Activated naive CD4-positive, alpha-beta T cell treated with anti-CD3 and anti-CD28 coated beads, Interleukin-2, amount 50 U/mL, for 24 hours (primary cell): Measurements from ENCODE around the gene GPC3.

Source experiments
- H3K27ac Mint-ChIP-seq: one replicate; pipeline ENCODE4 v1.8.0; 2021; ENCODE audit warnings: mild to moderate bottlenecking, mixed read lengths
- H3K27me3 Mint-ChIP-seq: one replicate; pipeline ENCODE4 v1.8.0; 2021; ENCODE audit warnings: mixed read lengths
- H3K36me3 Mint-ChIP-seq: one replicate; pipeline ENCODE4 v1.8.0; 2021; ENCODE audit warnings: mixed read lengths
- H3K4me1 Mint-ChIP-seq: one replicate; pipeline ENCODE4 v1.8.0; 2021; ENCODE audit warnings: mixed read lengths
- H3K4me3 Mint-ChIP-seq: one replicate; pipeline ENCODE4 v1.8.0; 2021; ENCODE audit warnings: mild to moderate bottlenecking, mixed read lengths
- H3K9me3 Mint-ChIP-seq: one replicate; pipeline ENCODE4 v1.8.0; 2021; ENCODE audit warnings: mixed read lengths

The GPC3 gene

GRCh38 chrX:133550665-133551485, 434.5 kb downstream of the GPC3 start:
- Mint-ChIP-seq H3K27me3 (peaks cover 1% of the 10 kb centered on the region), H3K27ac (no peak overlapping the region), H3K36me3 (peaks cover 2% of the 10 kb centered on the region), H3K4me3 (no peak overlapping the region), H3K4me1 (no peaks in the 10 kb centered on the region), H3K9me3 (peaks cover 10% of the 10 kb centered on the region)

GRCh38 chrX:133549295-133549933, 436.0 kb downstream of the GPC3 start:
- Mint-ChIP-seq H3K4me3 (no peak overlapping the region), H3K4me1 (no peaks in the 10 kb centered on the region), H3K36me3 (no peaks in the 10 kb centered on the region), H3K27me3 (no peaks in the 10 kb centered on the region), H3K9me3 (peaks cover 4% of the 10 kb centered on the region), H3K27ac (no peak overlapping the region)

DNA sequence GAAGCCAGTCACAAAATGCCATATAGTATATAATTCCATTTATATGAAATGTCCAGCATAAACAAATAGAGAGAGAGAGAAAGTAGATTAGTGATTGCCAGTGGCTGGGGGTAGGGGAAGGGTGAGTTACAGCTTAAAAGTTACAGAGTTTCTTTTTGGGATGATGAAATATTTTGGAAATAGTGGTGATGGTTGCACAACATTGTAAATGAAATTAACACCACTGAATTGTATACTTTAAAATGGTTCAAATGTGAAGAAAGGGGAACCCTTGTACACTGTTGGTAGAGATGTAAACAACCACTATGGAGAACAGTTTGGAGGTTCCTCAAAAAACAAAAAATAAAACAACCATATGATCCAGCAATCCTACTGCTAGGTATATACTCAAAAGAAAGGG, 439.0 kb downstream of the GPC3 start:
- Mint-ChIP-seq H3K4me1 (no peaks in the 10 kb centered on the region), H3K9me3 (peaks cover 4% of the 10 kb centered on the region), H3K36me3 (no peaks in the 10 kb centered on the region), H3K27me3 (no peaks in the 10 kb centered on the region), H3K4me3 (no peak overlapping the region), H3K27ac (no peak overlapping the region)

DNA sequence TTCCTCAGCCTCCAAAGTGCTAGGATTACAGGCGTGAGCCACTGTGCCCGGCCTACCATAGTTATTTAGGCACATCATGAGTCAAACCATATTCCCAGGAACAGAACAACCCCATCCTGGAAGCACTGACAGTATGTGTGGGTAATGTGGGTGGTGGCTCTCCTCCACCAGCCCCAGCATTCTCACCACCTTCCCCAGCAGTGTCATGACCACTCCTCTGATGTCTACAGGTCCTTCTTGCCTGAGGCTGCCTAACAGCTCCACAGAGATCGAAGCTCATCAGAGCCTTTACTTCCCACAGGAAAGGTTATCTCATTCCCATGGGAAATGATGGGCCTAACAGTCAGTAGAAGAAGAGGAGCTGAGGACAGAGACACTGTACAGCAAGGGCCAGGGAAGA, 440.6 kb downstream of the GPC3 start:
- H3K27me3 Mint-ChIP-seq = no peaks in the 10 kb centered on the region
- peaks cover 4% of the 10 kb centered on the region for H3K9me3 Mint-ChIP-seq
- H3K4me1 Mint-ChIP-seq = no peaks in the 10 kb centered on the region
- H3K36me3 Mint-ChIP-seq = no peaks in the 10 kb centered on the region
- H3K4me3 Mint-ChIP-seq = no peak overlapping the region
- H3K27ac Mint-ChIP-seq = no peak overlapping the region

GRCh38 chrX:133544115-133544514, 441.3 kb downstream of the GPC3 start:
- Mint-ChIP-seq H3K9me3 (peaks cover 4% of the 10 kb centered on the region), H3K36me3 (no peaks in the 10 kb centered on the region), H3K27ac (no peak overlapping the region), H3K27me3 (no peaks in the 10 kb centered on the region), H3K4me3 (no peak overlapping the region), H3K4me1 (no peaks in the 10 kb centered on the region)

DNA sequence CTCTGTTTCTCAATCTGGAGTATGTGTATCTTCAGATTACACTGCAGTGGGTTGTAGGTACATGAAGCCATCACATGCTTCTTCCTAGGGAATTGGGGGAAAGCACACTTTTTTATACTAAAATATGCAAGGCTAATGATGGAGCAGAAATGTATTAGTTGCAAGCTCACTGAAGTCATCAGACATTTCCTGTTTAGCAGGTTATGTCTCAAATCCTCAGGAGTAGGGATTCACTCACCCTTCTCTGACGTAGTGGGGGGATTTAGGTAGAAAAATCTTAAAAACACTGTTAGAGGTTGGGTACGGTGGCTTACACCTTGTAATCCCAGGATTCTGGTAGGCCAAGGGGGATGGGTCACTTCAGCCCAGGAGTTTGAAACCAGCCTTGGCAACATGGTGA, 441.7 kb downstream of the GPC3 start:
- Mint-ChIP-seq H3K4me1 (no peaks in the 10 kb centered on the region), H3K9me3 (peaks cover 4% of the 10 kb centered on the region), H3K27me3 (no peaks in the 10 kb centered on the region), H3K4me3 (no peak overlapping the region), H3K36me3 (no peaks in the 10 kb centered on the region), H3K27ac (no peak overlapping the region)

GRCh38 chrX:133542476-133542875, 442.9 kb downstream of the GPC3 start:
- H3K4me1 Mint-ChIP-seq = no peaks in the 10 kb centered on the region
- no peaks in the 10 kb centered on the region for H3K36me3 Mint-ChIP-seq
- peaks cover 4% of the 10 kb centered on the region for H3K9me3 Mint-ChIP-seq
- H3K27ac Mint-ChIP-seq = no peak overlapping the region
- no peaks in the 10 kb centered on the region for H3K27me3 Mint-ChIP-seq
- H3K4me3 Mint-ChIP-seq = no peak overlapping the region

- no peaks in the 10 kb centered on the region for H3K4me1 Mint-ChIP-seq
- H3K36me3 Mint-ChIP-seq = no peaks in the 10 kb centered on the region
- H3K9me3 Mint-ChIP-seq = no peaks in the 10 kb centered on the region
Measured at GRCh38 chrX:133541021-133541420, 444.4 kb downstream of the GPC3 start.

GRCh38 chrX:133538148-133538547, 447.2 kb downstream of the GPC3 start:
- H3K36me3 Mint-ChIP-seq = no peaks in the 10 kb centered on the region
- no peaks in the 10 kb centered on the region for H3K27me3 Mint-ChIP-seq
- no peak overlapping the region for H3K27ac Mint-ChIP-seq
- H3K4me3 Mint-ChIP-seq = no peak overlapping the region
- H3K9me3 Mint-ChIP-seq = no peaks in the 10 kb centered on the region
- no peaks in the 10 kb centered on the region for H3K4me1 Mint-ChIP-seq

More at GRCh38 chrX:133541021-133541420, 444.4 kb downstream of the GPC3 start:
- no peak overlapping the region for H3K4me3 Mint-ChIP-seq
- no peaks in the 10 kb centered on the region for H3K27me3 Mint-ChIP-seq
- H3K27ac Mint-ChIP-seq = no peak overlapping the region

- Mint-ChIP-seq H3K27ac (no peak overlapping the region), H3K36me3 (no peaks in the 10 kb centered on the region), H3K4me3 (no peak overlapping the region), H3K4me1 (no peaks in the 10 kb centered on the region), H3K27me3 (no peaks in the 10 kb centered on the region), H3K9me3 (no peaks in the 10 kb centered on the region)
Measured at GRCh38 chrX:133537142-133537541, 448.3 kb downstream of the GPC3 start.

DNA sequence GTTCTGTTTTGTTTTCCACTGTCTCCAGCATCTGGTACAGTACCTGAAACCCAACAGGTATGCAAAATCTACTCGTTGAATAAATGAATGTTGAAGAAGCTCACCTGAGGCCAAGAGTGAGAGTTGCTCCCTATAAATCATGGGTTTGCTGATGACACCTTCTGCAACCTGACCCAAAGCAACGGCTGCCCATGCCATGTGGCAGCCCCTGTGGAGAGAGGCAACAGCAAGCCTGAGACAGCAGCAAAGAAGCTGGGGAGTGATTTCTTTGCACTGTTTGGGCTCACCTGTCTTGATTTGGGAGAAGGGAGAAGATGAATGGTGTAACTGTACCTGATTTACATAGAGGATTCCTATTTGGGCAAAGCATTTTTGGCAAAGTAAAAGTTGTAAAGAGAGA, 450.3 kb downstream of the GPC3 start:
- Mint-ChIP-seq H3K4me1 (no peaks in the 10 kb centered on the region), H3K27me3 (no peaks in the 10 kb centered on the region), H3K9me3 (no peaks in the 10 kb centered on the region), H3K4me3 (no peak overlapping the region), H3K27ac (no peak overlapping the region), H3K36me3 (no peaks in the 10 kb centered on the region)

GRCh38 chrX:133534172-133534571, 451.2 kb downstream of the GPC3 start:
- Mint-ChIP-seq H3K4me3 (no peak overlapping the region), H3K4me1 (no peaks in the 10 kb centered on the region), H3K27ac (no peak overlapping the region), H3K36me3 (no peaks in the 10 kb centered on the region), H3K27me3 (no peaks in the 10 kb centered on the region), H3K9me3 (no peaks in the 10 kb centered on the region)

DNA sequence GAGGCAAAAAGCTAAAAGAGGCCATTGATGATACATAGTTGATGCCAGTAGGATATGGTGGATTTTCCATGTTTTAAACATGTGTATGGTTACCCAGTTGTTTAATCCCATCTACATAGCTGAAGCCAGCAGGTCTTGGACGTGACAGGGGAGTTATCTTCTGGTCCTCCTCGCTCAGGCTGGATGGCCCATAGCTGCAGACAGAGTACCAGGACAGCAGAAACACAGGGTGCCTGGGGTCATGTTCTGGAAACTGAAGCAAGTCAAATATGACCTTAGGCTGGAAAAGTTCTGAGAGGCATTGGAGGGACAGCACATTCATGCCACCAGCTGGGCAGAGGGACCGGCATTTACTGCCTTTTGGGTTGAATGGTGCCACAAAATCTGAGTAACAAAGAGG, 452.1 kb downstream of the GPC3 start:
- H3K27ac Mint-ChIP-seq = no peak overlapping the region
- no peaks in the 10 kb centered on the region for H3K4me1 Mint-ChIP-seq
- H3K9me3 Mint-ChIP-seq = no peaks in the 10 kb centered on the region
- H3K27me3 Mint-ChIP-seq = no peaks in the 10 kb centered on the region
- no peaks in the 10 kb centered on the region for H3K36me3 Mint-ChIP-seq
- H3K4me3 Mint-ChIP-seq = no peak overlapping the region

GRCh38 chrX:133530960-133531359, 454.4 kb downstream of the GPC3 start:
- no peaks in the 10 kb centered on the region for H3K27me3 Mint-ChIP-seq
- H3K4me3 Mint-ChIP-seq = no peak overlapping the region
- H3K4me1 Mint-ChIP-seq = no peaks in the 10 kb centered on the region
- no peaks in the 10 kb centered on the region for H3K36me3 Mint-ChIP-seq
- H3K27ac Mint-ChIP-seq = no peak overlapping the region
- H3K9me3 Mint-ChIP-seq = no peaks in the 10 kb centered on the region

- Mint-ChIP-seq H3K36me3 (no peaks in the 10 kb centered on the region), H3K4me1 (no peaks in the 10 kb centered on the region), H3K27ac (no peak overlapping the region), H3K9me3 (no peaks in the 10 kb centered on the region), H3K27me3 (no peaks in the 10 kb centered on the region), H3K4me3 (no peak overlapping the region)
Measured at GRCh38 chrX:133529578-133529977, 455.8 kb downstream of the GPC3 start.

GRCh38 chrX:133527825-133528224, 457.6 kb downstream of the GPC3 start:
- no peaks in the 10 kb centered on the region for H3K4me1 Mint-ChIP-seq
- no peaks in the 10 kb centered on the region for H3K36me3 Mint-ChIP-seq
- H3K4me3 Mint-ChIP-seq = no peak overlapping the region
- H3K9me3 Mint-ChIP-seq = no peaks in the 10 kb centered on the region
- no peaks in the 10 kb centered on the region for H3K27me3 Mint-ChIP-seq
- H3K27ac Mint-ChIP-seq = no peak overlapping the region
